Glomerular endothelial cell (primary cell): ENCODE measurements around the gene SRGAP2C. TPM values are rescaled to one million over a fixed set of nuclear protein-coding genes. Genes with fewer than 3 reads are reported as not detected.
"Not testable (repeated sequence)": the region's sequence is repeated elsewhere in the genome, so short reads cannot be mapped to it uniquely, and the experiment has no call there.

Source experiments
- DNase-seq: peaks from one replicate; pipeline ENCODE4 v3.0.0-alpha.2; 2011; ENCODE audit warnings: low read depth, low spot score; ENCODE audit errors: extremely low read depth
- total RNA-seq: library from RNA; depleted of rRNA; stranded (reverse); fragments of >200 nt; gene quantifications from 2 replicates; pipeline ENCODE4 v1.2.3, GENCODE V29; 2015

SRGAP2C gene
- total RNA-seq, 1 donor from 2014 or later: 22.3 TPM

GRCh38 chr1:121275435-121275834, 90.7 kb downstream of the SRGAP2C start:
- DNase-seq: not testable (repeated sequence)

GRCh38 chr1:121278202-121278601, 93.4 kb downstream of the SRGAP2C start:
- not testable (repeated sequence) for DNase-seq

DNA sequence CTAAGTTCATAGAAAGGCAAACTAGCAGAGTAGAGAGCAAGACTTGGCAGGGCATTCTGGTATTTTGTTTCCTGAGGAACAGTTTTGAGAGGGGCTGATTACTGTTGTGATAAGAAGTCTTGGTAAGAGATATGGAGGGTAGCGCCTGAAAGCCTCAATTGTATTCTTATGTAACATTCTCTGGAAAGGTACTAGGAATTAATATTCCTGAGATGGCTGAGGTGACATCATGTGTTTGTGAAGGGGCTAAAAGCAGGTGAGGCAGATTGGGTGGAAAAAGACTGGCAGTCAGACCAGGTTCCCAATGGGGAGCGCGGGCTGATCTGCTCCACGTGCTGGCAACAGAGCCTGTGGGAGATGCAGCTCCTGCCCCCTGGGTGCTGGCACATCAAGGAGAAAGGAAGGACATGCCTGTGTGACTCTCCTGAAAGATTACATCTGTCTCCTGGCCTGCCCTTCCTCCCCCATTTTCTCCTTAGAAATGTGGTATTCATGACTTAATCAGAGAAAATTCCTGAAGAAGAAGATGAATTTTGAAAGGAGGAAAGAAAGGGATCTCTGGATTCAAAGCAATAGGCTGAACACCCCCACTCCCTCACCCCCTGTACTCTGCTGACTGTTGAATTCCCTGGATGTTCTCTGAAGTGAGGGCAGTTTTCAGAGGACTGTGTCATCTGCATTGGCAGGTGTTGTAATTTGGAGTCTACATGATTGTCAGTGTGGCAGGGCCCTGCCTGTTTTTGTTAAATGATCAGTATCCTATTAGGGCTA, 94.2 kb downstream of the SRGAP2C start:
- not testable (repeated sequence) for DNase-seq

- DNase-seq: not testable (repeated sequence)
Observed at GRCh38 chr1:121279548-121279898, 94.7 kb downstream of the SRGAP2C start.

- not testable (repeated sequence) for DNase-seq
Observed at GRCh38 chr1:121280699-121281317, 96.0 kb downstream of the SRGAP2C start.

DNA sequence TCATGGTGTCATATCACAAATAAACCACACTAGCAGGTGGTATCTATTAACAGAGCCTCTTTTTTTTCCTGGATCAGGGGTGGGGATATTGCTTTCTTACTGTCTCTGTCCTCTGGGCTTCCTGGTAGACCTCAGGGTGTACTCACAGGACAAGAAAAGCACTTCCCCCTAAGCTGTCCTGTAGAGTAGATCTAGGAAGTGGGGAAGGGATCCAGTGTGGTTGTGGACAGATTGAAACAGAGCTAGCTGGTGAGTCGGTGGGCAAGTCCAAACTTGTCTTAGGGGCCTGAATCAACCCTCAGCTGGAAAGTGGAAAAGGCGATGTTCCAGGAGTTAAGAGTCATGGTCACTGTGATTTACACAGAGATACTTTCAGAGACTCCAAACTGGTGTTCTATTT, 96.7 kb downstream of the SRGAP2C start:
- not testable (repeated sequence) for DNase-seq

GRCh38 chr1:121283587-121284180, 98.9 kb downstream of the SRGAP2C start:
- not testable (repeated sequence) for DNase-seq

DNA sequence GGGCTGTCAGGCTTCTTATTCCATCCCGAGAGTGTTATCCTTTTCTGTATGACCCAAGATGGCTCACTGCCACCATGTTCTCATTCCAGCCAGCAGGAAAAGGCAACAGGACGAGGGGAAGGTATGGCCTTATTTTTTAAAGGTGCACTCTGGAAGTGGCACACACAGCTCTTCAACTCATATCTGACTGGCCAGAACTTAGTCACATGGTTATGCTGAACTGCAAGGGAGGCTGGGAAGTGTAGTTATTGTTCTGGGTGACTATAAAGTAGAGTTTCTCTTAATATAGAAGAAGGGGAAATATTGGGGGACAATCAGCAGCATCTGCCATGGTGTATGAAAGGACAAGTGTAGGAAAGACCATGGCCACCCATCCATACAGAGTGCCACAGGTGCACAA, 107.8 kb downstream of the SRGAP2C start:
- not testable (repeated sequence) for DNase-seq

DNA sequence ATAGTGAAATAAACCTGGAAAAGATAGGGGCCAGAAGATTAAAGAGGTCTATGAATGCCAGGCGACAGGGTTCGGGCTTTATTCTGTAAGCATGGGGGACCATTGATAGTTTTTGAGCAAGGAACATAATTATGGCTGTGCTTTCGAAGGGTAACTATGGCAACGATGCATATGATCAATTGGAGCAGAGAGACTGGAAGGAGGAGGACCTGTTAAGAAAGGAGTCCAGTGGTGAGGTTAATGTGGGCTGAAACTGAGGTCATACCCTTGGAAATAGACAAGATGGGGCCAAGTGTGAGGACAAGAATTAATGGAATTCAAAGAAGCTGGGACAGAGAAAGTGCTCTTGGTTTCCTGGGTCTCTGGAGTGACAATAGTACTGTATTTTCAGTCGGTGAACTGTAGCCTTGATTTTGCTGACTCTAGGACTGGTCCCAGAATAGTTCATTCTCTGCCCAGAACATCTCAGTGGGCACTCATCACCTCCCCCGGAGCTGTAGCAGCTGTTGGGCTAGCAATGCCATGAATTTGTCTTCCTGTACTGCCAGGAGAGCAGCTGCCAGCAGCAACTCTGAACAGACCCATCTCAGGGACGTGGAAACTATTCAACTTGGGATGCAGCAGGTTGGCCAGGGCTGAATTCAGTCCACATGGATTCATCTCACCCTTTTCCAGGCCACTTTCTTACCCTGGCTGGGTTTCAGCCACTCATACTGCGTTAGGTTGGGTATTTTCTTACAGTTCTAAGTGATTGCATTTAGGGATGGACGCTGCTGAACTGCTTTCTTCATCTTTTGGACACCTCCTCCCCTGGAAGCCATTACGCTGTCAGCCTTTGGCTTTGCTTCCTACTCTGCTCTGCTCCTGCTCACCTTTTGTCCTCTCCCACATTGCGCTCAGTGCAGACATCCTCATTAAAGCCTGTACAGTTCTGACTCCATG, 108.8 kb downstream of the SRGAP2C start:
- DNase-seq: not testable (repeated sequence)

DNA sequence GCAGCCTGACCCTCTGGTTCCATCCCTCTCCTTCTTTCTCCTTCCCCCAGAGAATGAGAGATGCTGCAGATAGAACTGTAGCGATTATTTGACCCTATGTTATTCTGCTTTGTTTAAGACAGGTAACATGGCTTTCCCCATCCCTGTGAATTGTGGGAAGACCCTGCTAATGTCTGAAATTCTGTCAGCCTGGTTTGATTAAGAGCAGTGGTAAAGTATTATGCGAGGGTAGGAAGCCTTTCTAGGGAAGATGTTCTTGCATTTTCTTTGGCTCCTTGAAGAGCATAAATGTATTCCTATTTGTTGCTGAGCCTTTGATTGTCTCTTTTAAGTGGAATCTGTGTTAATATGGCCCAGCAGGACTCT, 109.4 kb downstream of the SRGAP2C start:
- not testable (repeated sequence) for DNase-seq

DNA sequence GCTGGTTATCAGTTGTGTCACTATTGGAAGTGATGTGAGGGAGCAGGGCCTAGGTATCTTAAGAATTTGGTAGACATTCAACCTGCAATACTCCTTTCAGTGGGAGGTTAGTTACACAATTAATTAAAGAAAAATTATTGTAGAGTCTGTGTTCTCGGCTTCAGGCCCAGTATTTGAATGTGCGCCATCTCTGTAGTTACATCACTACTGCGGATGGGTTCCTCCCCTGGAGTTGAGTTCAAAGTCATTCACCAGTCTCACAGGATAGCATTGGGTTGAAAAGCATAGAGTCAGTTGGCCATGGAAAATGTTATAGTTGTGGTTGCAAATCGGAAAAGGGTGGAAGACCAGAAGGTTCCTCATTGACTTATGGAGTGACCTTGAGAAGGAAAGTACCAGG, 111.8 kb downstream of the SRGAP2C start:
- not testable (repeated sequence) for DNase-seq

DNA sequence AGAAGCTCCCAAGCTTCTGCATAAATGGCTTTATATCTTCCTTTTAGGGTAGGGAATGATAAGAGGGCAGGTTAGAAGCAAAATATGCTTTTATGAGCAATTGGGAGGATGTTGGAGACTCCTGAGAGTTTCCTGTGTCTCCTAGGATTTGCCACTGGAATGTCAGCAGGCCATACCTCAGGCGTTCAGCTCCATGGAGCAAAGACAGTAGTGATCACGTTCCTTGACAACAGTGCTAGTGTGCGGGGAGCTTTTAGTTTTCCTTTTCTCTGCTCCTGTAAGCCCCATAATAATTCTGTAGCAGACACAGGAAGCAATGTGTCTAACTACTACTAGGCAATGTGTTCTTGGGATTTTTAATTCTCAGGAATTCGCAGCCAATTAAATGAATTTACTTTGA, 113.8 kb downstream of the SRGAP2C start:
- DNase-seq: not testable (repeated sequence)

- not testable (repeated sequence) for DNase-seq
Observed at GRCh38 chr1:121299514-121300149, 114.9 kb downstream of the SRGAP2C start.

DNA sequence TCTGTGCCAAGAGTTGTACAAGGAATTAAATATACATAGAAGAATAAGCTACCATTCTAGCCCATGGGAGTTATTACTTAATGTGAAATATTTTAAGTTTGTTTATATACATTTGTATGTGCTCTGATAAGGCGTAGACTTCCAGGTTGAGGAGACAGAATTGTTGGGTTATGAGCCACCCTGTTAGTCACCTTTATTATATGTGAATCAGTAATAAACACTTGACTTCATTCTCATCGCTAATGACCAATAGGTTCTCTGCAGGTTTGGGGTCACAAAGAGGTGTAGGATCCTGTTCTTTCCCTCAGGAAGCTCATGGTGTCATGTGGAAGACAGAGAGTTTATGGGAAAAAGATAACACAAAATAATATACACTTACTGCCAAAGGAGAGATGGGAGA, 117.1 kb downstream of the SRGAP2C start:
- DNase-seq: not testable (repeated sequence)

DNA sequence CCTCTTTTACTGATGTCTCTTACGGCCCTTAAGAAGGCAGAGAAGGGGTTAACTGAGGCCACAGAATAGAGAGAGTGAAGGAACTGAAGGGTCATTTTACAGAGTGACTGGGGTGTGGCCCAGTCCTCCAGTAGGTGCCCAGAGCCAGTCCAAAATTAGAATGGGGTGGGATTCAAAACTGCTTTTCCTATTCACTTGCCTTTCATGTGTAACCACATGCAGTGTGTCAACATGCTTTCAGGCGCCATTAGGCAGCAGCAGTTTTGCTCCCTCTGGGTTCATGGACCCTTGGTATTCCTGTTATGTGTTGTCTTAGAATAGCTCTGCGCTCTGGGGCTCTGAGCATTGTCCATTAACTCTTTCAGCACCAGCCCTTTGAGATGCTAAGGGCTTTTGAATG, 123.0 kb downstream of the SRGAP2C start:
- not testable (repeated sequence) for DNase-seq

DNA sequence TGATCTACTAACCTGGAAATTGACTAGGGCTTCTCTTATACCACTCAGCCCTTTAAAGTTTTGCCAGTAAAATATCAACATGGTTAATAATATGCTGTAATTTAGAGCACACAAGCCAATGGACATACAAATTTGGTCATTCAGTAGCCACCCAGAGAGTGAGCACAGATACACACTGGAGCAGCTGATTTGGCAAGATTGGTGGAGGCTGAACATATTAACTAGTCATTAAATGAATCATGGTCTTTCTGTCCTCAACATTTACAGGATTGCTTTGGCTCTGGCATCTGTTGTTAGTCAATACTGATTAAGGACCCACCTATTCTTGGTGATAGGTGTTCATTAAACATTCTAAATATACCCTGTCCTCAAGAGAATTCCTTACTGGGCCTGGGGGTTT, 130.7 kb downstream of the SRGAP2C start:
- not testable (repeated sequence) for DNase-seq

DNA sequence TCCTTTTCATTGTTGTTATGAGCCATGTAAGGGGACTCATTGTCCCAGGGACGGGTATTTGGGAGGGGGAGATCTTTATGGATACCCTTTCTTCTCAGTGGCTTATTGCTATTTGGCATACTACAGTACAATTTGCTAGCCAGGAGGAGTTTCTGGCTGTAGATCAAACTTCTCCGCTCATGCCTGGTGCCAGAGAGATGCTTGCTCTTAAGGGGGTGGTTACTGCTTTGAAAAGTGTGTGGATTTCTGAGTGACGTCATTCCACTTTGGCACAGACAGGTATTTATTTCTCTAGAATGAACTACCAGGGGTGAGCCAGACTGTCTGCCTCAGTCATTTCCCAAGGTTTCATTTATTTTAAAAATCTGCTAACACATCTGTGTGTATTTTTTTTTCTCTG, 131.3 kb downstream of the SRGAP2C start:
- DNase-seq: not testable (repeated sequence)

DNA sequence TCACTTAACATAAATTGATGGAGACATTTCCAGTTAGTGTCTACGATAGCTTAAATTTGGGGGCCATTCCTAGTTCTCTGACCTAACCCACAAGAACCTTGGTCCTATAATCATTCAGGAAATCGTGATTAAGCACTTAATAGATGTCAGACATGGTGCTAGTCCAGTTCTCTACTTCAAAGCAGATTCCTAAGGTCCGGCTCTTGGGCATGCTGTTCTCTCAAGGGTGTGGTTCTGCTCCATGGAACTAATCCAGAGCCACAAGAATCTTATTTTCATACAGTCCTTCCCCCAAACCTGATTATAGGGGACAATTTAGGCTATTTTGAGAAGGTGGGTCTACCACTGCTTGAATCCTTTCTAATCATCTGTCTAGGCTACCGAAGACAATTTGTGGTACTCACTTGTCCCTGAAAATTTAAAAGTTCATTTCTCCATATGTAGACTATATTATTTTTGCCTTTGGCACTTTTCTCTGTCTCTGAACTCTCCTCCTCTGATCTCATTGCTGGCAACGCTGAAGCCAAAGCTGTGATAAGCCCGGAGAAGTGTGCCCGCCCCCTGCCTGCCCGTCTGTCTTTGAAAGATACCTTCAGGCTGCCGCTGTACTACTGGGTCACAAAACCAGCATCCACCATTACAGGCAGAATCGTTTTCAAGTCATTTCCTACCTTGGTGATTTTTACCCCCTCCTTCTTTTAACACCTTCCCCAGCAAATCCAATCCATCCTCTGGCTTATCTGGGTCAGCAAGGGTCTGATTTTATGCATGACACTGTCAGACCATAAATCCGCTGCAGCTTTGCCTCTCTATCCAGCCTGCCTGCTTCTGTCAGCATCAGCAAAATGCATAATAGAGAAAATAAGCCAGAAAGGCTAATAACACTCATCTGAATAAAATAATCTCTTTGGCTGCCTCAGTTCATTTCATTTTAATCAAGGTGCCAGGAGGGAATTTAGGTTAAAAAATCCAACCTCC, 133.0 kb downstream of the SRGAP2C start:
- not testable (repeated sequence) for DNase-seq

DNA sequence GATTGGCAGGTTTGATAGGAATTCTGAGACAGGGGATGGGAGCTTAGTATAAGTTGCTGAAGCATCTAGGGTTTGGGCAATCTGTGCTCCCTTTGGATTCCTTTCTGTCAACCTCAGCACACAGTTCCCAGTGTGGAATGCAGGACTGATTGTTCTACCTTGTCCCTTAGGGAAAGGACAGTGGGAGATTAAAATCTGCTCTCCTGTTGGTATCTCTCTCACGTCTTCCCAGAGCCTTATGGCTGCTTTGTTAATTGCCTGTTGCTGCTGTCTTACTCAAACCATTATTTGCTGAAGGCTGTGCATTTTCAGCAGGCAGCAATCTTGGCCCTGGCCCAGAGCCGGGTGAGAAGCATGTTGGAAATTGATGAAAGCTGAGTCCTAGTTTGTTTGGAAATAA, 133.9 kb downstream of the SRGAP2C start:
- DNase-seq: not testable (repeated sequence)
